HCT116 (cell line): ENCODE data around the gene SAP30L. TPM values are rescaled to one million over a fixed set of nuclear protein-coding genes. Genes with fewer than 3 reads are reported as not detected.

Source experiments
- ATAC-seq: fragments of 200-7000 bp; cut with Tn5 transposase; 2 replicates; pipeline ENCODE4 v1.9.1; 2020; ENCODE audit warnings: mild to moderate bottlenecking, moderate library complexity
- BruUV-seq: library from RNA; stranded (reverse); fragments of 400-500 nt; replicated peaks from 2 replicates; lab custom pipeline; 2021; lab: Mats Ljungman, UMichigan
- CTCF ChIA-PET: fragments of 300-600 bp; sonication (Branson Sonifier 250); formaldehyde crosslinking; loops from one replicate; lab custom pipeline; 2021; ENCODE audit warnings: antibody characterized with exemption; lab: Charles Lee
- POLR2A ChIA-PET: fragments of 300-600, 350-600 bp; sonication (Branson Sonifier 250); formaldehyde crosslinking; loops from one replicate; lab custom pipeline; 2021; ENCODE audit warnings: antibody characterized with exemption; lab: Charles Lee
- RAD21 ChIA-PET, 2 experiments: fragments of 300-600 bp; sonication (Branson Sonifier 250); formaldehyde crosslinking; loops; one replicate each; lab custom pipeline; 2023; ENCODE audit warnings: low total read pairs in 2 of 2; ENCODE audit not compliant: uncharacterized antibody in 2 of 2, unreplicated experiment in 2 of 2, low non-redundant PET in 1 of 2; lab: Charles Lee
- DNase-seq: peaks from one replicate; pipeline ENCODE4 v3.0.0-alpha.2; 2010; ENCODE audit warnings: low read depth, low spot score
- H2AFZ ChIP-seq: fragments of 200-600 bp; shearing (Covaris generic), sonication (generic); 2 replicates; pipeline ENCODE4 v1.6.1; 2017; ENCODE audit warnings: low read depth, mixed run types, mixed read lengths, antibody characterized with exemption, low read length; ENCODE audit not compliant: poor library complexity, severe bottlenecking
- H3K27ac ChIP-seq: 2 replicates; pipeline ENCODE4 v1.5.1; 2012; ENCODE audit warnings: low read depth, low read length
- H3K27me3 ChIP-seq: fragments of 200-600 bp; sonication (generic); 2 replicates; pipeline ENCODE4 v1.6.1; 2016; ENCODE audit warnings: mixed run types, low read length, mixed read lengths; ENCODE audit not compliant: insufficient read depth
- H3K36me3 ChIP-seq, 2 experiments: fragments of 200-500 bp in 1 of 2; fragments of 200-600 bp in 1 of 2; sonication (Bioruptor generic) in 1 of 2; sonication (generic) in 1 of 2; 2 replicates each; pipeline versions ENCODE4 v1.5.1 to v1.6.1; 2014 to 2016; ENCODE audit warnings: low read length in 2 of 2, inconsistent platforms in 1 of 2, mixed read lengths in 1 of 2, mixed run types in 1 of 2; ENCODE audit not compliant: insufficient read depth in 2 of 2, control insufficient read depth in 1 of 2
- H3K4me1 ChIP-seq, 2 experiments: fragments of 200-600 bp in 1 of 2; sonication (generic) in 1 of 2; 2 replicates each; pipeline versions ENCODE4 v1.5.1 to v1.6.1; 2012 to 2017; ENCODE audit warnings: low read length in 2 of 2, inconsistent platforms in 1 of 2, mild to moderate bottlenecking in 1 of 2, mixed read lengths in 1 of 2, mixed run types in 1 of 2, moderate library complexity in 1 of 2; ENCODE audit not compliant: insufficient read depth in 2 of 2, control insufficient read depth in 1 of 2
- H3K4me2 ChIP-seq: fragments of 200-600 bp; sonication (generic); 2 replicates; pipeline ENCODE4 v1.6.1; 2017; ENCODE audit warnings: mixed run types, low read length, mixed read lengths
- H3K4me3 ChIP-seq, 2 experiments: fragments of 200-600 bp in 1 of 2; sonication (generic) in 1 of 2; replicated peaks in 1 of 2; 2 replicates each; pipeline ENCODE4 v1.5.1; 2011 to 2016; ENCODE audit warnings: low read length in 2 of 2, control low read depth in 1 of 2, low read depth in 1 of 2, mild to moderate bottlenecking in 1 of 2, mixed read lengths in 1 of 2, mixed run types in 1 of 2
- H3K79me2 ChIP-seq: fragments of 200-600 bp; sonication (generic); 2 replicates; pipeline ENCODE4 v1.6.1; 2017; ENCODE audit warnings: mild to moderate bottlenecking, mixed run types, low read length, moderate library complexity, mixed read lengths; ENCODE audit not compliant: insufficient read depth
- H3K9ac ChIP-seq: fragments of 200-600 bp; sonication (generic); 2 replicates; pipeline ENCODE4 v1.6.1; 2016; ENCODE audit warnings: low read length, mixed read lengths
- H3K9me2 ChIP-seq: fragments of 200-600 bp; sonication (generic), shearing (Covaris generic); 2 replicates; pipeline ENCODE4 v1.6.1; 2017; ENCODE audit warnings: mixed run types, mild to moderate bottlenecking, moderate library complexity; ENCODE audit not compliant: insufficient read depth
- H3K9me3 ChIP-seq, 2 experiments: fragments of 200-500 bp in 1 of 2; fragments of 200-600 bp in 1 of 2; sonication (Bioruptor generic) in 1 of 2; sonication (generic) in 1 of 2; 2 replicates each; pipeline ENCODE4 v1.6.1; 2014 to 2017; ENCODE audit warnings: low read length in 2 of 2, mixed read lengths in 2 of 2, inconsistent platforms in 1 of 2, low read depth in 1 of 2, mild to moderate bottlenecking in 1 of 2, mixed run types in 1 of 2, moderate library complexity in 1 of 2; ENCODE audit not compliant: control insufficient read depth in 1 of 2, insufficient read depth in 1 of 2
- H4K20me1 ChIP-seq: fragments of 200-600 bp; sonication (generic), shearing (Covaris generic); 2 replicates; pipeline ENCODE4 v1.6.1; 2017; ENCODE audit warnings: mixed run types, mild to moderate bottlenecking, moderate library complexity; ENCODE audit not compliant: insufficient read depth
- ATF3 ChIP-seq: IDR thresholded peaks from 2 replicates; pipeline ENCODE4 v1.6.1; 2012
- CBX3 ChIP-seq: IDR thresholded peaks from 2 replicates; pipeline ENCODE4 v1.6.1; 2012; ENCODE audit warnings: low read depth
- CEBPB ChIP-seq: IDR thresholded peaks from 2 replicates; pipeline ENCODE4 v1.6.1; 2012; ENCODE audit warnings: low read depth
- CTCF ChIP-seq, 3 experiments: fragments of 200-600 bp in 1 of 3; sonication (generic) in 1 of 3; IDR thresholded peaks in 2 of 3; conservative IDR thresholded peaks in 1 of 3; 2 replicates each; pipeline ENCODE4 v1.5.1; 2012 to 2017; ENCODE audit warnings: low read depth in 2 of 3, low read length in 2 of 3, antibody characterized with exemption in 1 of 3, borderline replicate concordance in 1 of 3, control low read depth in 1 of 3, mild to moderate bottlenecking in 1 of 3, mixed read lengths in 1 of 3, mixed run types in 1 of 3, moderate library complexity in 1 of 3; ENCODE audit not compliant: insufficient read depth in 1 of 3
- EGR1 ChIP-seq: IDR thresholded peaks from 2 replicates; pipeline ENCODE4 v1.6.1; 2012; ENCODE audit warnings: low read depth
- ELF1 ChIP-seq: IDR thresholded peaks from 2 replicates; pipeline ENCODE4 v1.6.1; 2012; ENCODE audit warnings: low read depth, borderline replicate concordance
- EZH2 ChIP-seq: fragments of 200-600 bp; sonication (generic); IDR thresholded peaks from 2 replicates; pipeline ENCODE4 v1.6.1; 2017; ENCODE audit warnings: antibody characterized with exemption, mixed run types
- EZH2phosphoT487 ChIP-seq: fragments of 200-600 bp; IDR thresholded peaks from 2 replicates; pipeline ENCODE4 v1.6.1; 2018; ENCODE audit warnings: antibody characterized with exemption, borderline replicate concordance
- FOSL1 ChIP-seq: IDR thresholded peaks from 2 replicates; pipeline ENCODE4 v1.6.1; 2012; ENCODE audit warnings: low read depth
- JUND ChIP-seq: IDR thresholded peaks from 2 replicates; pipeline ENCODE4 v1.6.1; 2012
- POLR2A ChIP-seq: IDR thresholded peaks from 2 replicates; pipeline ENCODE4 v1.7.0; 2011; ENCODE audit warnings: borderline replicate concordance; ENCODE audit not compliant: insufficient read depth, insufficient read length; ENCODE audit errors: extremely low read depth
- POLR2AphosphoS5 ChIP-seq: IDR thresholded peaks from 2 replicates; pipeline ENCODE4 v1.6.1; 2011; ENCODE audit warnings: mild to moderate bottlenecking, low read depth, low read length, moderate library complexity
- RAD21 ChIP-seq: IDR thresholded peaks from 2 replicates; pipeline ENCODE4 v1.6.1; 2012; ENCODE audit warnings: low read depth, mild to moderate bottlenecking
- SIN3A ChIP-seq: IDR thresholded peaks from 2 replicates; pipeline ENCODE4 v1.6.1; 2012; ENCODE audit warnings: low read depth
- SP1 ChIP-seq: IDR thresholded peaks from 2 replicates; pipeline ENCODE4 v1.6.1; 2012; ENCODE audit warnings: low read depth
- TCF7L2 ChIP-seq: IDR thresholded peaks from 2 replicates; pipeline ENCODE4 v1.7.0; 2011; ENCODE audit warnings: borderline replicate concordance, inconsistent platforms; ENCODE audit not compliant: insufficient read depth, insufficient read length; ENCODE audit errors: extremely low read depth
- ZBTB33 ChIP-seq: IDR thresholded peaks from 2 replicates; pipeline ENCODE4 v1.6.1; 2011; ENCODE audit warnings: mild to moderate bottlenecking, low read length, moderate library complexity; ENCODE audit not compliant: insufficient replicate concordance; ENCODE audit errors: extremely low read depth
- ZFX ChIP-seq: fragments of 450-650 bp; IDR thresholded peaks from 2 replicates; pipeline ENCODE4 v1.6.1; 2017
- intact Hi-C: fragments of 100-400 bp; cut with micrococcal nuclease; formaldehyde crosslinking; loops from 2 replicates; pipeline ENCODE4 v1.10.0; 2022
- total RNA-seq: library from RNA; stranded (reverse); gene quantifications from one replicate; pipeline ENCODE4 v1.2.1, GENCODE V29; 2021; ENCODE audit not compliant: unreplicated experiment

The SAP30L gene
- total RNA-seq, 1 experiment from 2014 or later, result 25.5 TPM

- TF ChIP-seq SIN3A, result no peak
- no peak for TF ChIP-seq ELF1
- no peak for TF ChIP-seq CEBPB
- TF ChIP-seq SP1, result no peak
- TF ChIP-seq RAD21, result no peak
- peaks cover 21% of the 10 kb centered on the region for H3K79me2 ChIP-seq
- DNase-seq, result no peak
- intact Hi-C loops, result no loop called here
- H3K4me2 ChIP-seq, result no peak overlapping the region
- H3K27ac ChIP-seq, result no peak overlapping the region
- H4K20me1 ChIP-seq, result no peaks in the 10 kb centered on the region
- ChIA-PET CTCF (no interaction called here), RAD21 (no interaction called here), POLR2A (no interaction called here)
- H3K27me3 ChIP-seq, result no peaks in the 10 kb centered on the region
- H2AFZ ChIP-seq, result no peak overlapping the region
- H3K4me1 ChIP-seq, result peaks cover 3 to 15% of the 10 kb centered on the region in 2 experiments; a peak in 3 of 4 replicates
- H3K36me3 ChIP-seq, result peaks cover 0 to 6% of the 10 kb centered on the region in 2 experiments; a peak in 2 of 4 replicates
- H3K4me3 ChIP-seq, result no peak overlapping the region
- H3K9me2 ChIP-seq, result no peaks in the 10 kb centered on the region
- no peak overlapping the region for H3K9ac ChIP-seq
- ATAC-seq, result no peak
- no TSS peak for BruUV-seq
- H3K9me3 ChIP-seq, result no peaks in the 10 kb centered on the region
Observed at GRCh38 chr5:154449786-154450185, 4.0 kb downstream of the SAP30L start.

- no peaks in the 10 kb centered on the region for H3K27me3 ChIP-seq
- no TSS peak for BruUV-seq
- H3K4me3 ChIP-seq, result no peak overlapping the region
- H3K36me3 ChIP-seq, result peaks cover 3 to 8% of the 10 kb centered on the region in 2 experiments; a peak in 2 of 4 replicates
- no peak for ATAC-seq
- H3K27ac ChIP-seq, result no peak overlapping the region
- H3K9me2 ChIP-seq, result no peaks in the 10 kb centered on the region
- no peak overlapping the region for H3K9ac ChIP-seq
- H4K20me1 ChIP-seq, result no peaks in the 10 kb centered on the region
- DNase-seq, result no peak
- POLR2A ChIA-PET, result no interaction called here
- no peak overlapping the region for H3K4me2 ChIP-seq
- no peak overlapping the region for H2AFZ ChIP-seq
- CTCF ChIA-PET, result no interaction called here
- intact Hi-C loops, result no loop called here
- RAD21 ChIA-PET, result no interaction called here
- peaks cover 13% of the 10 kb centered on the region for H3K79me2 ChIP-seq
- H3K9me3 ChIP-seq, result no peaks in the 10 kb centered on the region
- peaks cover 2 to 7% of the 10 kb centered on the region in 2 experiments; a peak in 3 of 4 replicates for H3K4me1 ChIP-seq
- TF ChIP-seq EZH2, result no peak
- no peak for TF ChIP-seq EGR1
- no peak for TF ChIP-seq POLR2A
- no peak for TF ChIP-seq EZH2phosphoT487
- TF ChIP-seq TCF7L2, result no peak
- no peak for TF ChIP-seq CBX3
- no peak for TF ChIP-seq JUND
- TF ChIP-seq ZFX, result no peak
- TF ChIP-seq RAD21, result no peak
- no peak for TF ChIP-seq CTCF (IDR thresholded peaks at IDR 0.05 in 2 of 3, conservative IDR thresholded peaks at IDR 0.05 in 1 of 3; ENCODE audit: borderline replicate concordance in 1 of 3, insufficient read depth in 1 of 3, low read depth in 2 of 3, low read length in 2 of 3)
- TF ChIP-seq POLR2AphosphoS5, result no peak
- TF ChIP-seq ZBTB33, result no peak
- no peak for TF ChIP-seq ATF3
- TF ChIP-seq SIN3A, result no peak
- no peak for TF ChIP-seq SP1
- TF ChIP-seq FOSL1, result no peak
- no peak for TF ChIP-seq ELF1
Observed at GRCh38 chr5:154451957-154452356, 6.2 kb downstream of the SAP30L start.
